Measurements from ENCODE around the gene TNFSF13B. TPM values are rescaled to one million over a fixed set of nuclear protein-coding genes. Genes with fewer than 3 reads are reported as not detected.

TNFSF13B gene
- total RNA-seq, 1 donor from 2014 or later: 12.3 TPM

DNA sequence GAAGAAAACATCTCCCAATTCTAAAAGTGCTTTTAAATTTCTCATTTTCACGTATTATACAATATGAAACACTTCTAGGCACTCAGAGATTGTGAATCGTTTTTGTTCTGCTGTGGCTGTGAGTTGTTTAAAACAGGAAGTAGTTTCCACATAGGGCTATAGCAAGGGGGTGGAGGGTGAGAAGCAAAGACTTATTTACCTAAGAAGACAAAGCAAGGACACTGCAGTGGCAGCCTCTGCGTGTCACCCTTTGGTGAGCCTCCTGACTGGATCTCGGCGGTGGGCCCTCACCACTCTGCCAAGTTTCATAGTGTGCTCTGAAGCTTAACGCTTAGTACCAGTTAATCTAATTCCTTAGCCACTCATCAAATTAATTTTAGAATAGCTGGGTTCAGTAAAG lies 56.8 kb downstream of the TNFSF13B start:
- ATAC-seq: no peak
- intact Hi-C loops (cut with DNase I): no loop called here
- no peak for DNase-seq (ENCODE audit: low spot score)

DNA sequence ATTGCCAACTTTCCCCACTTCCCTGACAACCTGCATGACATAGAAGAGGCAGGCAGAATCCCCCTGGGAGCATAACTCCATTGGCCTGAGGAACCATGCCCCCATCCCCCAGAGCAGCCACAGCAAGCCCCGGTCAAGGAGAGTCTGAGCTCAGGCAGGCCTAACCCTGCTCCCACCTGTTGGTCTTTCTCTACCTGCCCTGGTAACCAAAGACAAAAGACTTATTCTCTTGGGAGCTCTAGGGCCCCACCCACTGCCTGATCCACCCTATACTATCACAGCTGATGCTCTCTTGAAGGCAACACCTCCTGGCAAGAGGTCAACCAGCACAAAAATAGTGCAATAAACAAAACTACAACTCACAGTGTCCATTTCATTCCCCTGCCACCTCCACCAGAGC lies 59.3 kb downstream of the TNFSF13B start:
- DNase-seq (ENCODE audit: low spot score) (no peak), ATAC-seq (no peak)
- intact Hi-C loops (cut with DNase I): no loop called here

DNA sequence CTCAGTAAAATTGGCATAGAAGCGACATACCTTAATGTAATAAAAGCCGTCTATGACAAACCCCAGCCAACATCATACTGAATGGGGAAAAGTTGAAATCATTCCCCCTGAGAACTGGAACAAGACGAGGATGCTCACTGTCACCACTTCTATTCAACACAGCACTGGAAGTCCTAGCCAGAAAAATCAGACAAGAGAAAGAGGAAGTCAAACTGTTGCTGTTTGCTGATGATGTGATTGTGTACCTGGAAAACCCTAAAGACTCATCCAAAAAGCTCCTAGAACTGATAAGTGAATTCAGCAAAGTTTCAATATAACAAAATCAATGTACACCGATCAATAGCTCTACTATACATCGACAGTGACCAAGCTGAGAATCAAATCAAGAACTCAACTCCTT lies 63.3 kb downstream of the TNFSF13B start:
- intact Hi-C loops (cut with DNase I): no loop called here
- DNase-seq (ENCODE audit: low spot score): no peak

DNA sequence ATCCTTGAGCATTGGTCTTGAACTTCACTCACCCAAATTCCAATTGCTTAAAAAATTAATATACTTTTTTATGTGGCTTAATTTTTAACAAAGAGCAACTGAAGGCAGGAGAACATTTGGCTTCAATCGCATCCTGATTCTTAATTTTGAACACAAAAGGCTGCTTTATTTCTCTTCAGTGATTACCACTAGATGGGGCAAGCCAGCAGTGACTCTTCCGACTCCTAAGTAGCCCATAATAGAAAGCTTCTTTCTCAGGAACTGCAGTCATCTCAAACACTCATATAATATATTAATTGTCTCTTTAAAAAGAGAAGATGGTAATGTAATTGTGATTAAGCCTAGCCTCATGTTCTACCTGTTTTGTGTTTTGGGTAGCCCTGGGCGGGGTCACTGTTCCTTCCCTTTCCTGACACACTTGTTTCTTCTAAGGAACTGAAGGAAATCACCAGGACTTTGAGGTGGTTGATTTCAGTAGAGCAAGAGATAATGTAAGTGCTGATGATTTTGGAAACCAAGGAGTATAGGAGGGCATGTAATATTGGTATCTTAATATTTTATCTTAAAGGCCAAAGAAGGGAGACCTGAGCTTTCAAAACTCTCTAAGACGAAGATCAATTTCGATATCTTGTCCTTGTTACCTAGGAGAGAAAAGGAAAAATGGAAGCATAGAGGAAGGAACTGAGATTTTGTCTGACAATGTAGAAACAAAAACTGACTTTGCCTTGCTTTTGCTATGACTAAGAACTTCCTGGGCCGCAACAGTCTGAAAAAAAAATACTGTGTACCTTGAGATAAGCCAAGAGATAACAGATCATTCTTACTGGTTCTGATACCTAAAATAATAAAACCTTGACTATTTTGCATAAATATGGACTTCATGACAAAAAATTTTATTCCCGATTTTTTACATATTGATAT lies 73.1 kb downstream of the TNFSF13B start:
- ATAC-seq (peak; percentile 80), DNase-seq (ENCODE audit: low spot score) (no peak)
- intact Hi-C loops (cut with DNase I): no loop called here

More for the DNA sequence above, 63.3 kb downstream of the TNFSF13B start:
- ATAC-seq: no peak

DNA sequence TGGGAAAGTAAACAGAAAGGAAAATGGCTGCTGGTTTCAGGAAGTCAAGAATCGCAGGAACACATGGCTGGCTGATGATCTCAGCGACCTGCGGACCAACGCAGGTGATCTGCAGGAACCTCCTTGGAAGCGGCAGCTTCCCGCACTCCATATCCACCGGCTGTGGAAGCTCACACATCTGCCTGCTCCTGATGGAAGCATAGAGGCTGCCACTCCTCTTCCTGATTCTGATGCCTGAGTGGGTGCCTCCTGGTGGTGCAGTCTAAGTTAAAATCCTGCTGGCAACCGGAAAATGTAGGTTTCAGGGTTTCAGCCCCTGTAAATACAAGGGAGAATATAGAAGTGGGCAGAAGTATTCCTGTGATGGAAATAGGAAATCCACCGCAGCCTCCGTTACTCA lies 75.5 kb downstream of the TNFSF13B start:
- DNase-seq (ENCODE audit: low spot score): no peak
- no peak for ATAC-seq
- intact Hi-C loops (cut with DNase I): no loop called here

DNA sequence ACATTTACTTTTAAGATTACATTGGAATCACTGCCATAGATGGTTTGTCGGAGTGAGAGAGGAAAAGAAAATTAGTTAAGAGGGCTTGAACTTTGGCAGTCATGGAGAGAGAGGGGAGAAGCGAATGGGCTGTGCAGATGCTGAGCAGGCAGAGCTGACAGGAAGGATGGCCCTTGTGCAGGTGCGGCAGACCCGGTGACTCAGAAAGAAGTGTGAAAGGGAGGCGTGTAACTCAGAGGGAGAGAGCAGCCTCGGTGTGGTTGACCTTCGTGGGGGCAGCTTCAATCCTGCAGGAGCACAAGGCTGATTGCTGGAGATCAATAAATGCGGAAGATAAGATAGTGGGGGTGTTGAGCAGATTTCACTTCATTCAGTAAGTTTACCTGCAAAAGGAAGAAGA lies 76.9 kb downstream of the TNFSF13B start:
- ATAC-seq: no peak
- DNase-seq (ENCODE audit: low spot score): no peak
- intact Hi-C loops (cut with DNase I): no loop called here

DNA sequence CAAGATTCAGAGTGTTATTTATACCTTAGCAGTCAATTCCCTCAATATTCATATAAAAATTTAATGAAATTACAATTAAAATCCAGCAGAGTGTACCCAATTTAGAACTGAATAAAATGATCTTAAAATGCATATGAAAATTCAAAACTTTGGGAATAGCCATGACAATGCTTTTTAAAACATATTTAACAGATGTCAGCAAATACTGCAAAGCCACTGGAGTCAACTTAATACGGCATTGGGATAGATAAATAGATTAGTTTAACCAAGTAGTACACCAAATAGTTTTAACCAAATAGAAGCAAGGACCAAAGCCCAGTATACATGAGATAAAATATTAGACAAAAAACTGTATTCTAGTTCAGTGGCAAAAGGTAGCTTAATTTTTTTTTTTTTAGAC lies 79.8 kb downstream of the TNFSF13B start:
- no peak for DNase-seq (ENCODE audit: low spot score)
- intact Hi-C loops (cut with DNase I): no loop called here
- ATAC-seq: no peak

DNA sequence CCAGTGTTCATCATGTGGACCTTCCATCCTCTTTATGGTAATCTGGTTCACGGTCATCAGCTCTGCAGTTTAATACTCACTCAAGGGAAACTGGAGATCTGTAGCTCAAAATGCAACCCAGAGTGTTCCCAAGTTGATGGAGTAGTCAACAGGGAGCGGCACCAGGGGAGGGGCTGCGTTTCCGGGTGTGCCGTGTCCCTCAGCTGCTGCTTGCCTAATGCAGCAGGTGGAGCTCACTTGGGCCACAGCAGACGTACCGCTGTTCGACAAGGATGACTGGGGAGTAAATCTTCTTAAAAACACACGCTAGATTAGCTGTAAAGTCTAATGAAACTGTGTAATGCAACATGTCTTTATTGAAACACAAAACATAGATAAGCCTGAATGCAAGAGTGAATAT lies 81.1 kb downstream of the TNFSF13B start:
- ATAC-seq (no peak), DNase-seq (ENCODE audit: low spot score) (no peak)
- intact Hi-C loops (cut with DNase I): no loop called here

DNA sequence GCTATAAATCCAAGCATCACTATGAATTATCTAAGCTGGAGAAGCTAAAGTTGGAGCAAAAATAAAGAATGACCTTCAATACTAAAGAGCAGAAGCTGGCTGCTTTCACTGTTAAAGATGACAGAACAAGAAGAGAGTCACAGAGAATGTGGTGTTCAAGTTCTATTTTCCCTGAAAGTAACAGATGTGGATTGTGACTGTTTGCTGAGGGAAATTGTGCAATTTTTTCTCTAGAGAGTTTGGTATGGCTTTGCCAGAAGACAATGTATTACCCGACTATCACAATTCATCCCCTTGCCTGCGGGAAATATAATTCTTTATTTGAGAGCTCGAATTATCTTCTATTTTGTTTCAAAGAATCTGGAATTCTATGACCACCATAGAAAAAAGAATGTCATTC lies 83.1 kb downstream of the TNFSF13B start:
- intact Hi-C loops (cut with DNase I): no loop called here
- DNase-seq (ENCODE audit: low spot score) (no peak), ATAC-seq (peak; percentile 95)

DNA sequence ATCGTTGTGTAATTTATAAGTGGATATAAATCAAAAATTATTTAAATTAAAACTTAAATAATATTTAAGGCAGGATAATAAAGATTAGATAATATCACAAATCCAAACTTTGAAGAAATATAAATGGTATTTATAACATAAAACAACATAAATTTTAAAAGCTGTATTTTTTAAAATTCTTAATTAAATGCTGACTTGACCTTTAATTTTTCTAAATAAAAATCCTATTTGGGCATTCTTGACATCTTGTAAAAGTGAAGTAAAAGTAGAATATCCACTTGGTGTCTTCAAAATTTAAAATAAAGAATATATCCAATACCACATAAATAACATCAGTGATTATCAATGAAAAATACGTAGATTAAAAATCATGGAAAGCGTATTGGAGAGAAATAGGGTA lies 87.7 kb downstream of the TNFSF13B start:
- ATAC-seq (no peak), DNase-seq (ENCODE audit: low spot score) (no peak)
- intact Hi-C loops (cut with DNase I): no loop called here

Other genes starting within 250 kb of the TNFSF13B start
- gene LIG4, start 54.2 kb upstream of the TNFSF13B start, total RNA-seq: 8.5 TPM
- 10.7 TPM for gene ABHD13, start 51.3 kb upstream of the TNFSF13B start, total RNA-seq

All from sciatic nerve (tissue), 2 donors.